H9 (cell line): ENCODE results near the gene NEAT1. TPM values are rescaled to one million over a fixed set of nuclear protein-coding genes. Genes with fewer than 3 reads are reported as not detected.
"Not testable (repeated sequence)": the region's sequence is repeated elsewhere in the genome, so short reads cannot be mapped to it uniquely, and the experiment has no call there.

Experiments
- DNase-seq: peaks from one replicate; pipeline ENCODE4 v3.0.0-alpha.2; 2017
- H2AFZ ChIP-seq: one replicate; pipeline ENCODE4 v1.6.1; 2013; ENCODE audit warnings: mild to moderate bottlenecking, low read length, control low read depth, moderate library complexity
- H2AK5ac ChIP-seq: 2 replicates; pipeline ENCODE4 v1.6.1; 2013; ENCODE audit warnings: low read length, control low read depth, mixed read lengths; ENCODE audit not compliant: insufficient read length
- H2BK120ac ChIP-seq: one replicate; pipeline ENCODE4 v1.6.1; 2013; ENCODE audit warnings: low read depth, mild to moderate bottlenecking, low read length, control low read depth, inconsistent platforms; ENCODE audit not compliant: poor library complexity, severe bottlenecking
- H2BK12ac ChIP-seq: 2 replicates; pipeline ENCODE4 v1.6.1; 2013; ENCODE audit warnings: low read length, control low read depth, mixed read lengths, low read depth; ENCODE audit not compliant: insufficient read length
- H2BK15ac ChIP-seq: 2 replicates; pipeline ENCODE4 v1.6.1; 2013; ENCODE audit warnings: low read depth, low read length, control low read depth
- H2BK20ac ChIP-seq: one replicate; pipeline ENCODE4 v1.6.1; 2013; ENCODE audit warnings: low read depth, mild to moderate bottlenecking, low read length, control low read depth, inconsistent platforms; ENCODE audit not compliant: poor library complexity, severe bottlenecking
- H2BK5ac ChIP-seq: 2 replicates; pipeline ENCODE4 v1.6.1; 2013; ENCODE audit warnings: low read length, control low read depth, mixed read lengths; ENCODE audit not compliant: insufficient read length
- H3K14ac ChIP-seq: 2 replicates; pipeline ENCODE4 v1.6.1; 2013; ENCODE audit warnings: low read length, control low read depth; ENCODE audit not compliant: insufficient read depth
- H3K18ac ChIP-seq: 2 replicates; pipeline ENCODE4 v1.6.1; 2013; ENCODE audit warnings: low read depth, mild to moderate bottlenecking, mixed read lengths, low read length, control low read depth; ENCODE audit not compliant: insufficient read length
- H3K23ac ChIP-seq: 2 replicates; pipeline ENCODE4 v1.6.1; 2013; ENCODE audit warnings: low read length, control low read depth, mixed read lengths, low read depth; ENCODE audit not compliant: insufficient read length
- H3K23me2 ChIP-seq: 2 replicates; pipeline ENCODE4 v1.6.1; 2013; ENCODE audit warnings: low read depth, mild to moderate bottlenecking, mixed read lengths, low read length, control low read depth; ENCODE audit not compliant: insufficient read length, poor library complexity, severe bottlenecking
- H3K27ac ChIP-seq: 2 replicates; pipeline ENCODE4 v1.5.1; 2013; ENCODE audit warnings: low read length, control low read depth, mixed read lengths, low read depth; ENCODE audit not compliant: insufficient read length
- H3K27me3 ChIP-seq: 2 replicates; pipeline ENCODE4 v1.6.1; 2013; ENCODE audit warnings: low read length, control low read depth, inconsistent platforms; ENCODE audit not compliant: insufficient read depth
- H3K4ac ChIP-seq: 2 replicates; pipeline ENCODE4 v1.6.1; 2013; ENCODE audit warnings: low read depth, mild to moderate bottlenecking, control low read depth, inconsistent platforms, low read length, moderate library complexity
- H3K4me1 ChIP-seq: 2 replicates; pipeline ENCODE4 v1.6.1; 2013; ENCODE audit warnings: low read length, control low read depth, inconsistent platforms; ENCODE audit not compliant: insufficient read depth
- H3K4me2 ChIP-seq: 2 replicates; pipeline ENCODE4 v1.6.1; 2013; ENCODE audit warnings: low read length, control low read depth, mixed read lengths; ENCODE audit not compliant: insufficient read length, insufficient read depth
- H3K56ac ChIP-seq: 2 replicates; pipeline ENCODE4 v1.6.1; 2013; ENCODE audit warnings: low read depth, mild to moderate bottlenecking, mixed read lengths, low read length, control low read depth; ENCODE audit not compliant: insufficient read length
- H3K79me1 ChIP-seq: 2 replicates; pipeline ENCODE4 v1.6.1; 2013; ENCODE audit warnings: low read depth, mild to moderate bottlenecking, moderate library complexity, low read length, control low read depth, inconsistent platforms; ENCODE audit not compliant: insufficient read depth, poor library complexity, severe bottlenecking
- H3K79me2 ChIP-seq: 2 replicates; pipeline ENCODE4 v1.6.1; 2013; ENCODE audit warnings: low read length, control low read depth, inconsistent platforms; ENCODE audit not compliant: insufficient read depth
- H3K9ac ChIP-seq: 2 replicates; pipeline ENCODE4 v1.6.1; 2013; ENCODE audit warnings: low read length, control low read depth, mixed read lengths; ENCODE audit not compliant: insufficient read length; ENCODE audit errors: extremely low read depth
- H3K9me3 ChIP-seq: one replicate; pipeline ENCODE4 v1.6.1; 2013; ENCODE audit warnings: low read depth, low read length, inconsistent platforms; ENCODE audit not compliant: control insufficient read depth
- H3T11ph ChIP-seq: one replicate; pipeline ENCODE4 v1.6.1; 2013; ENCODE audit warnings: mild to moderate bottlenecking, low read length, control low read depth, inconsistent platforms
- H4K20me1 ChIP-seq: one replicate; pipeline ENCODE4 v1.6.1; 2013; ENCODE audit not compliant: control insufficient read depth, insufficient read length, insufficient read depth
- H4K5ac ChIP-seq: 2 replicates; pipeline ENCODE4 v1.6.1; 2013; ENCODE audit warnings: low read depth, mild to moderate bottlenecking, mixed read lengths, low read length, control low read depth; ENCODE audit not compliant: insufficient read length
- H4K8ac ChIP-seq: replicated peaks from 2 replicates; pipeline ENCODE4 v1.6.1; 2013; ENCODE audit warnings: low read length, control low read depth, mixed read lengths, low read depth; ENCODE audit not compliant: insufficient read length
- H4K91ac ChIP-seq: 2 replicates; pipeline ENCODE4 v1.6.1; 2013; ENCODE audit warnings: low read depth, mild to moderate bottlenecking, moderate library complexity, mixed read lengths, low read length, control low read depth; ENCODE audit not compliant: insufficient read length
- H3K27ac Mint-ChIP-seq, 3 experiments: 2 replicates in 2 of 3; 3 replicates in 1 of 3; pipeline ENCODE4 v1.8.0; 2020 to 2021; ENCODE audit warnings: mixed read lengths in 3 of 3, mild to moderate bottlenecking in 1 of 3, moderate library complexity in 1 of 3
- H3K27me3 Mint-ChIP-seq: 2 replicates; pipeline ENCODE4 v1.8.0; 2021; ENCODE audit warnings: low read depth, mild to moderate bottlenecking, moderate library complexity, mixed read lengths
- H3K36me3 Mint-ChIP-seq, 3 experiments: 2 replicates in 2 of 3; 3 replicates in 1 of 3; pipeline ENCODE4 v1.8.0; 2020 to 2021; ENCODE audit warnings: low read depth in 3 of 3, mixed read lengths in 3 of 3; ENCODE audit not compliant: insufficient read depth in 1 of 3
- H3K4me1 Mint-ChIP-seq, 2 experiments: 2 replicates each; pipeline ENCODE4 v1.8.0; 2020; ENCODE audit warnings: mixed read lengths in 2 of 2
- H3K4me3 Mint-ChIP-seq, 2 experiments: 2 replicates in 1 of 2; 3 replicates in 1 of 2; pipeline ENCODE4 v1.8.0; 2020 to 2021; ENCODE audit warnings: mild to moderate bottlenecking in 2 of 2, mixed read lengths in 2 of 2, moderate library complexity in 1 of 2
- H3K9me3 Mint-ChIP-seq, 2 experiments: 2 replicates in 1 of 2; 3 replicates in 1 of 2; pipeline ENCODE4 v1.8.0; 2020; ENCODE audit warnings: mild to moderate bottlenecking in 2 of 2, mixed read lengths in 2 of 2, moderate library complexity in 1 of 2
- WGBS: extraction: QIAGEN DNeasy Blood & Tissue Kit; methylation state at CpG from one replicate; pipeline ENCODE4 v1.1.7; 2013; ENCODE audit warnings: missing lambda C conversion rate, low lambda C conversion rate, mixed read lengths; ENCODE audit not compliant: insufficient read length; ENCODE audit errors: extremely low coverage; 5-methylcytosine and 5-hydroxymethylcytosine counted together
- total RNA-seq: library from RNA; stranded (reverse); gene quantifications from 2 replicates; pipeline ENCODE4 v1.2.1, GENCODE V29; 2021

NEAT1 gene
- total RNA-seq, 1 experiment from 2014 or later: 12.7 TPM

DNA sequence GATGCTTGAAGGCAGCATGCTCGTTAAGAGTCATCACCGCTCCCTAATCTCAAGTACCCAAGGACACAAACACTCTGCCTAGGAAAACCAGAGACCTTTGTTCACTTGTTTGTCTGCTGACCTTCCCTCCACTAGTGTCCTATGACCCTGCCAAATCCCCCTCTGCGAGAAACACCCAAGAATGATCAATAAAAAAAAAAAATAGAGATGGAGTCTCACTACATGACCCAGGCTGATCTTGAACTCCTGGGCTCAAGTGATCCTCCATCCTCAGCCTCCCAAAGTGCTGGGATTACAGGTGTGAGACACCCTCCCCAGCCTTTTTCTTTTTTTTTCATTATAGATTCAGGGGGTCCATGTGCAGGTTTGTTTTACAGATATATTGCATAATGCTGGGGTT is 29.7 kb downstream of the NEAT1 start:
- H4K5ac ChIP-seq, H4K20me1 ChIP-seq, H3K23ac ChIP-seq, H3K4me3 Mint-ChIP-seq, H3K27ac ChIP-seq, H2BK12ac ChIP-seq, H3K4ac ChIP-seq, H3T11ph ChIP-seq, H2AFZ ChIP-seq, H3K14ac ChIP-seq, H3K56ac ChIP-seq, H2BK120ac ChIP-seq, H4K91ac ChIP-seq, H3K23me2 ChIP-seq, H3K4me2 ChIP-seq, H2AK5ac ChIP-seq, H2BK5ac ChIP-seq, H3K9me3 ChIP-seq, H3K18ac ChIP-seq, H3K79me1 ChIP-seq, H3K27ac Mint-ChIP-seq, H3K9ac ChIP-seq, H3K4me1 ChIP-seq, H2BK15ac ChIP-seq, H4K8ac ChIP-seq, H3K36me3 Mint-ChIP-seq, H2BK20ac ChIP-seq, DNase-seq, H3K79me2 ChIP-seq: not testable (repeated sequence)
- WGBS: no CpG with 5 or more reads among the region's 3 CpGs
- H3K27me3 ChIP-seq: peaks cover 13% of the 10 kb centered on the region
- H3K9me3 Mint-ChIP-seq: peaks cover 23 to 33% of the 10 kb centered on the region in 2 experiments
- peaks cover 86% of the 10 kb centered on the region for H3K27me3 Mint-ChIP-seq
- peaks cover 17 to 21% of the 10 kb centered on the region in 2 experiments for H3K4me1 Mint-ChIP-seq
